Loucy (cell line): Measurements from ENCODE around the gene FUOM.

Experiments used
- H2AFZ ChIP-seq: fragments of 200-600 bp; sonication (generic); 2 replicates; pipeline ENCODE4 v1.6.0; 2016; ENCODE audit warnings: antibody characterized with exemption, mild to moderate bottlenecking, low read length, moderate library complexity
- H3F3A ChIP-seq: fragments of 200-600 bp; 2 replicates; pipeline ENCODE4 v1.6.0; 2016; ENCODE audit warnings: antibody characterized with exemption, low read depth, mild to moderate bottlenecking
- H3K27me3 ChIP-seq: fragments of 200-600 bp; sonication (generic); 2 replicates; pipeline ENCODE4 v1.6.1; 2014; ENCODE audit warnings: low read length, mild to moderate bottlenecking; ENCODE audit not compliant: insufficient read depth, poor library complexity, severe bottlenecking
- H3K36me3 ChIP-seq: fragments of 200-600 bp; sonication (generic); 2 replicates; pipeline ENCODE4 v1.6.1; 2016; ENCODE audit warnings: low read length; ENCODE audit not compliant: insufficient read depth
- H3K4me1 ChIP-seq: fragments of 200-600 bp; sonication (generic); 2 replicates; pipeline ENCODE4 v1.5.1; 2014; ENCODE audit warnings: low read length, mild to moderate bottlenecking; ENCODE audit not compliant: insufficient read depth, poor library complexity, severe bottlenecking
- H3K4me2 ChIP-seq: fragments of 200-600 bp; sonication (generic); 2 replicates; pipeline ENCODE4 v1.6.0; 2014; ENCODE audit warnings: antibody characterized with exemption, low read length, low read depth, mild to moderate bottlenecking; ENCODE audit not compliant: poor library complexity, severe bottlenecking
- H3K4me3 ChIP-seq: fragments of 200-600 bp; sonication (generic); 2 replicates; pipeline ENCODE4 v1.5.1; 2014; ENCODE audit warnings: low read length, mild to moderate bottlenecking, mixed read lengths; ENCODE audit not compliant: poor library complexity, severe bottlenecking
- H3K79me2 ChIP-seq: fragments of 200-600 bp; sonication (generic); 2 replicates; pipeline ENCODE4 v1.6.1; 2014; ENCODE audit warnings: low read length; ENCODE audit not compliant: insufficient read depth
- H3K9ac ChIP-seq: fragments of 200-600 bp; sonication (generic); 2 replicates; pipeline ENCODE4 v1.6.0; 2014; ENCODE audit warnings: mild to moderate bottlenecking, low read depth, low read length, moderate library complexity; ENCODE audit not compliant: poor library complexity, severe bottlenecking
- H3K9me2 ChIP-seq: fragments of 200-600 bp; sonication (generic); replicated peaks from 2 replicates; pipeline ENCODE4 v1.6.1; 2016; ENCODE audit warnings: low read depth, low read length, mixed read lengths
- H3K9me3 ChIP-seq: fragments of 200-600 bp; sonication (generic); 2 replicates; pipeline ENCODE4 v1.6.1; 2014; ENCODE audit warnings: mild to moderate bottlenecking, antibody characterized with exemption, low read length, low read depth; ENCODE audit not compliant: insufficient read depth
- H4K20me1 ChIP-seq: fragments of 200-600 bp; sonication (generic); 2 replicates; pipeline ENCODE4 v1.6.0; 2014; ENCODE audit warnings: antibody characterized with exemption, low read length, mild to moderate bottlenecking; ENCODE audit not compliant: insufficient read depth, poor library complexity, severe bottlenecking
- EZH2phosphoT487 ChIP-seq: fragments of 200-600 bp; IDR thresholded peaks from 2 replicates; pipeline ENCODE4 v1.6.1; 2018; ENCODE audit warnings: antibody characterized with exemption, mild to moderate bottlenecking, moderate library complexity, borderline replicate concordance
- TF ChIP-seq, protein P1 (sequence below): fragments of 200-600 bp; sonication (generic); conservative IDR thresholded peaks from 2 replicates; pipeline ENCODE4 v1.5.1; 2014; ENCODE audit warnings: mild to moderate bottlenecking, antibody characterized with exemption, low read length

Gene FUOM

GRCh38 chr10:133357285-133358161 lies at the start of gene FUOM:
Gene FUOM, minus strand, starts transcription at chr10:133358019. Its CDS starts 12 bp downstream, at chr10:133358007.
- Histone ChIP-seq H2AFZ (no peak within 1 kb of the TSS; the same call in 1 of the 2 replicates), H3K9ac (peak within 1 kb of the TSS; percentile 59), H3K4me3 (peak within 1 kb of the TSS; percentile 66), H3K79me2 (no peaks in the 10 kb centered on the region), H3K4me2 (peak within 1 kb of the TSS; percentile 57), H3K9me3 (no peaks in the 10 kb centered on the region), H3F3A (peaks cover 3% of the 10 kb centered on the region; the same call in 1 of the 2 replicates), H3K36me3 (no peaks in the 10 kb centered on the region), H3K9me2 (no peaks in the 10 kb centered on the region), H4K20me1 (no peaks in the 10 kb centered on the region), H3K4me1 (no peaks in the 10 kb centered on the region), H3K27me3 (no peaks in the 10 kb centered on the region)
- TF ChIP-seq EZH2phosphoT487 = no peak
- TF ChIP-seq, protein P1, sequence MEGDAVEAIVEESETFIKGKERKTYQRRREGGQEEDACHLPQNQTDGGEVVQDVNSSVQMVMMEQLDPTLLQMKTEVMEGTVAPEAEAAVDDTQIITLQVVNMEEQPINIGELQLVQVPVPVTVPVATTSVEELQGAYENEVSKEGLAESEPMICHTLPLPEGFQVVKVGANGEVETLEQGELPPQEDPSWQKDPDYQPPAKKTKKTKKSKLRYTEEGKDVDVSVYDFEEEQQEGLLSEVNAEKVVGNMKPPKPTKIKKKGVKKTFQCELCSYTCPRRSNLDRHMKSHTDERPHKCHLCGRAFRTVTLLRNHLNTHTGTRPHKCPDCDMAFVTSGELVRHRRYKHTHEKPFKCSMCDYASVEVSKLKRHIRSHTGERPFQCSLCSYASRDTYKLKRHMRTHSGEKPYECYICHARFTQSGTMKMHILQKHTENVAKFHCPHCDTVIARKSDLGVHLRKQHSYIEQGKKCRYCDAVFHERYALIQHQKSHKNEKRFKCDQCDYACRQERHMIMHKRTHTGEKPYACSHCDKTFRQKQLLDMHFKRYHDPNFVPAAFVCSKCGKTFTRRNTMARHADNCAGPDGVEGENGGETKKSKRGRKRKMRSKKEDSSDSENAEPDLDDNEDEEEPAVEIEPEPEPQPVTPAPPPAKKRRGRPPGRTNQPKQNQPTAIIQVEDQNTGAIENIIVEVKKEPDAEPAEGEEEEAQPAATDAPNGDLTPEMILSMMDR = no peak

DNA sequence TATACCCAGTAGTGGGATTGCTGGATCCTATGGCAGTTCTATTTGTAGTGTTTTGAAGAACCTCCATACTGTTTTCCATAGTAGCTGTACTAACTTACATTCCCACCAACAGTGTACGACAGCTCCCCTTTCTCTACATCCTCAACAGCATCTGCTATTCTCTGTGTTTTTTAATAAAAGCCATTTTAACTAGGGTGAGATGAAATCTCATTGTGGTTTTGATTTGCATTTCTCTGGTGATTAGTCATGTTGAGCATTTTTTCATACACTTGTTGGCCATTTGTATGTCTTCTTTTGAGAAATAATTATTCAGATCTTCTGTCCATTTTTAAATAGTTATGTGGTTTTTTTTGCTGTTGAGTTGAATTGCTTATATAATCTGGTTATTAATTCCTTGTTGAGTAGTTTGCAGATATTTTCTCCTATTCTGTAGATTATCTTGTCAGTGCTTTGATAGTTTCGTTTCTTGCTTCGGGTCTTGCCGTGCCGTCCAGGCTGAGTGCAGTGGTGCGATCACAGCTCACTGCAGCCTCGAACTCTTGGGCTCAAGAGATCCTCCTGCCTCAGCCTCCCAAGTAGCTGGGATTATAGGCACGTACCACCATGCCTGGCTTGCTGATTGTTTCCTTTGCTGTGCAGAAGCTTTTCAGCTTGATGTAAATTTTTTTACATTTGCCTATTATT lies 48.2 kb upstream of the FUOM start:
- Histone ChIP-seq H3K4me2 (peak overlapping the region; percentile 6), H2AFZ (no peak overlapping the region), H3K4me3 (no peak overlapping the region), H3K27me3 (no peaks in the 10 kb centered on the region), H4K20me1 (no peaks in the 10 kb centered on the region), H3K4me1 (peaks cover 10% of the 10 kb centered on the region), H3K36me3 (peaks cover 30% of the 10 kb centered on the region), H3F3A (no peaks in the 10 kb centered on the region), H3K9me3 (peaks cover 7% of the 10 kb centered on the region; the same call in 1 of the 2 replicates), H3K9ac (no peak overlapping the region), H3K79me2 (peaks cover 31% of the 10 kb centered on the region), H3K9me2 (no peaks in the 10 kb centered on the region)
- TF ChIP-seq, protein P1 = no peak
- no peak for TF ChIP-seq EZH2phosphoT487

DNA sequence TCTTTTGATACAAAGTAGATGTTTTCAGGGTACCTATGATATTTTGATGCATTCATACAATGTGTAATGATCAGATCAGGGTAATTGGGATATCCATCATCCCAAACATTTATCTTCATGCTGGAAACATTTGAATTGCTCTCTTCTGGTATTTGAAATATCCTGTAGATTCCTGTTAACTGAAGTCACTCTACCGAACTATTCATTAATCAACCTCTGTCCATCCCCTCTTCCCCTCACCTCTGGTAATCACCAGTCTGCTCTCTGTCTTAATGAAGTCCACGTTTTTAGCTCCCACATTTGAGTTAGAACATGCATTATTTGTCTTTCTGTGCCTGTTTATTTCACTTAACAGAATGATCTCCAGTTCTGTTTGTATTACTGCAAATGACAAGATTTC lies 47.5 kb upstream of the FUOM start:
- Histone ChIP-seq H4K20me1 (peaks cover 3% of the 10 kb centered on the region), H3K4me1 (peaks cover 17% of the 10 kb centered on the region), H3K36me3 (peaks cover 23% of the 10 kb centered on the region), H3K4me3 (no peak overlapping the region), H3K9me3 (peaks cover 2% of the 10 kb centered on the region; the same call in 1 of the 2 replicates), H3K9ac (no peak overlapping the region), H3K9me2 (no peaks in the 10 kb centered on the region), H3K27me3 (no peaks in the 10 kb centered on the region), H3K4me2 (peak overlapping the region; percentile 6), H3F3A (no peaks in the 10 kb centered on the region), H3K79me2 (peaks cover 28% of the 10 kb centered on the region), H2AFZ (no peak overlapping the region)
- no peak for TF ChIP-seq EZH2phosphoT487
- TF ChIP-seq, protein P1 = no peak
